Measurements from ENCODE around the gene KIAA1586. TPM values are rescaled to one million over a fixed set of nuclear protein-coding genes. Genes with fewer than 3 reads are reported as not detected.

The KIAA1586 gene
- total RNA-seq, 3 donors from 2014 or later = 3.2 to 14.1 (median 5.4) TPM

- Histone ChIP-seq H3K4me3 (no peak overlapping the region), H3K4me1 (ENCODE audit: low read depth) (no peaks in the 10 kb centered on the region), H3K36me3 (ENCODE audit: low read depth) (no peaks in the 10 kb centered on the region), H3K9me3 (no peaks in the 10 kb centered on the region)
- TF ChIP-seq, protein P1, sequence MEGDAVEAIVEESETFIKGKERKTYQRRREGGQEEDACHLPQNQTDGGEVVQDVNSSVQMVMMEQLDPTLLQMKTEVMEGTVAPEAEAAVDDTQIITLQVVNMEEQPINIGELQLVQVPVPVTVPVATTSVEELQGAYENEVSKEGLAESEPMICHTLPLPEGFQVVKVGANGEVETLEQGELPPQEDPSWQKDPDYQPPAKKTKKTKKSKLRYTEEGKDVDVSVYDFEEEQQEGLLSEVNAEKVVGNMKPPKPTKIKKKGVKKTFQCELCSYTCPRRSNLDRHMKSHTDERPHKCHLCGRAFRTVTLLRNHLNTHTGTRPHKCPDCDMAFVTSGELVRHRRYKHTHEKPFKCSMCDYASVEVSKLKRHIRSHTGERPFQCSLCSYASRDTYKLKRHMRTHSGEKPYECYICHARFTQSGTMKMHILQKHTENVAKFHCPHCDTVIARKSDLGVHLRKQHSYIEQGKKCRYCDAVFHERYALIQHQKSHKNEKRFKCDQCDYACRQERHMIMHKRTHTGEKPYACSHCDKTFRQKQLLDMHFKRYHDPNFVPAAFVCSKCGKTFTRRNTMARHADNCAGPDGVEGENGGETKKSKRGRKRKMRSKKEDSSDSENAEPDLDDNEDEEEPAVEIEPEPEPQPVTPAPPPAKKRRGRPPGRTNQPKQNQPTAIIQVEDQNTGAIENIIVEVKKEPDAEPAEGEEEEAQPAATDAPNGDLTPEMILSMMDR (IDR thresholded peaks at IDR 0.05) = no peak
- intact Hi-C loops (cut with DNase I, micrococcal nuclease) = no loop called here
- DNase-seq (no peak), ATAC-seq (no peak)
Observed at GRCh38 chr6:57104336-57104735, 57.8 kb downstream of the KIAA1586 start.

Other genes starting within 250 kb of the KIAA1586 start
- gene BEND6, start 91.6 kb upstream of the KIAA1586 start, total RNA-seq = 1 to 10 TPM in 1 of 3 donors, under 1 TPM in 2; 0.17 to 1.4 (median 0.31) TPM
- gene ZNF451, start 43.5 kb downstream of the KIAA1586 start, total RNA-seq = 10 to 100 TPM; 34.6 to 58.5 (median 46.0) TPM
- 10 to 100 TPM in 1 of 3 donors, 1 to 10 TPM in 1, under 1 TPM in 1; 0.96 to 43.7 (median 2.3) TPM for gene BAG2, start 125.6 kb downstream of the KIAA1586 start, total RNA-seq
- gene RAB23, start 175.6 kb downstream of the KIAA1586 start, total RNA-seq = 100 to 1,000 TPM in 1 of 3 donors, 1 to 10 TPM in 2; 2.9 to 109 (median 8.7) TPM

Data from mucosa of descending colon (tissue), 3 donors.